Brain microvascular endothelial cell (primary cell): ENCODE results near the gene RERE.
"Not testable (repeated sequence)": the region's sequence is repeated elsewhere in the genome, so short reads cannot be mapped to it uniquely, and the experiment has no call there.

Experiments
- DNase-seq: peaks from one replicate; pipeline ENCODE4 v3.0.0-alpha.2; 2020
- H3K27ac ChIP-seq: fragments of 250-450 bp; sonication (Bioruptor Pico); 2 replicates; pipeline ENCODE4 v1.5.1; 2020; ENCODE audit warnings: mild to moderate bottlenecking, moderate library complexity
- H3K27me3 ChIP-seq: fragments of 250-450 bp; sonication (Bioruptor Pico); replicated peaks from 2 replicates; pipeline ENCODE4 v1.5.1; 2020; ENCODE audit warnings: mild to moderate bottlenecking
- H3K36me3 ChIP-seq: fragments of 250-450 bp; sonication (Bioruptor Pico); replicated peaks from 2 replicates; pipeline ENCODE4 v1.5.1; 2020; ENCODE audit warnings: mild to moderate bottlenecking
- H3K4me3 ChIP-seq: 2 replicates; pipeline ENCODE4 v1.5.1; 2011; ENCODE audit warnings: low read depth, mild to moderate bottlenecking, control low read depth, low read length, moderate library complexity
- CTCF ChIP-seq: IDR thresholded peaks from 2 replicates; pipeline ENCODE4 v1.5.1; 2011; ENCODE audit warnings: low read depth, mild to moderate bottlenecking, moderate library complexity, low read length, control low read depth, inconsistent platforms; ENCODE audit errors: missing control alignments
- in situ Hi-C: cut with HindIII; loops from 2 replicates; pipeline ENCODE4 v1.10.0; 2017; ENCODE audit warnings: low sequenced_read_pairs, low pct_ligation_motif_present

Gene RERE

DNA sequence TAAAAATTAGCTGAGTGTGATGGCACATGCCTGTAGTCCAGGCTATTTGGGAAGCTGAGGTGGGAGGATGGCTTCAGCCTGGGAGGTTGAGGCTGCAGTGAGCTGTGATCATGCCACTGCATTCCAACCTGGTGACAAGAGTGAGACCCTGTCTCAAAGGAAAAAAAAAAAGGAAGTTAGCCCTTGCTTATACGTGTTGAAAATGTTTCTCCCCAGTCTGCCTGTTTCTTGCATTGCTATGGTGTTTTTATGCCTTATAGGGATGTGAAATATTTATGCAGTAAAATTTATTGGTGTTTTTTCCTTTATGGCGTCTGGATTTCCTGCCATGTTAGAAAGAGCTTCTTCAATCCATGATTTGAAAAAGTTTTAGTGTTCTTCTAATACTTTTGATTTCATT lies 3.6 kb upstream of the RERE start:
- H3K4me3 ChIP-seq = no peak overlapping the region
- in situ Hi-C loops = no loop called here

DNA sequence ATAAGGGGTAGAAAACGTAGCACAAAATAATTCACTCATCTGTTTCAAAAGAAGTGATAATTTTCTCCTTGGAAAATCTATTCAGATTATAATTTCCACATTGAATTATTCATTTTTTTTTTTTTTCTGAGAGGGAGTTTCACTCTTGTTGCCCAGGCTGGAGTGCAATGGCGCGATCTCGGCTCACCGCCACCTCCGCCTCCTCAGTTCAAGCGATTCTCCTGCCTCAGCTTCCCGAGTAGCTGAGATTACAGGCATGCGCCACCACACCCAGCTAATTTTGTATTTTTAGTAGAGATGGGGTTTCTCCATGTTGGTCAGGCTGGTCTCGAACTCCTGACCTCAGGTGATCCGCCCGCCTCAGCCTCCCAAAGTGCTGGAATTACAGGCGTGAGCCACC lies 1.3 kb upstream of the RERE start:
- H3K4me3 ChIP-seq, H3K36me3 ChIP-seq, DNase-seq, H3K27me3 ChIP-seq, in situ Hi-C loops: not testable (repeated sequence)
- peak overlapping the region; percentile 70 for H3K27ac ChIP-seq

More for the DNA sequence above, 3.6 kb upstream of the RERE start:
- H3K27ac ChIP-seq = no peak overlapping the region
- no peaks in the 10 kb centered on the region for H3K27me3 ChIP-seq
- no peaks in the 10 kb centered on the region for H3K36me3 ChIP-seq
- TF ChIP-seq CTCF = no peak
- DNase-seq = no peak

GRCh38 chr1:8818325-8818775 lies 910 bp upstream of the RERE start:
- in situ Hi-C loops = no loop called here
- no peak for TF ChIP-seq CTCF
- Histone ChIP-seq H3K27me3 (no peaks in the 10 kb centered on the region), H3K36me3 (no peaks in the 10 kb centered on the region), H3K4me3 (peak overlapping the region; percentile 62), H3K27ac (peak overlapping the region; percentile 70)
- peak; percentile 88 for DNase-seq

DNA sequence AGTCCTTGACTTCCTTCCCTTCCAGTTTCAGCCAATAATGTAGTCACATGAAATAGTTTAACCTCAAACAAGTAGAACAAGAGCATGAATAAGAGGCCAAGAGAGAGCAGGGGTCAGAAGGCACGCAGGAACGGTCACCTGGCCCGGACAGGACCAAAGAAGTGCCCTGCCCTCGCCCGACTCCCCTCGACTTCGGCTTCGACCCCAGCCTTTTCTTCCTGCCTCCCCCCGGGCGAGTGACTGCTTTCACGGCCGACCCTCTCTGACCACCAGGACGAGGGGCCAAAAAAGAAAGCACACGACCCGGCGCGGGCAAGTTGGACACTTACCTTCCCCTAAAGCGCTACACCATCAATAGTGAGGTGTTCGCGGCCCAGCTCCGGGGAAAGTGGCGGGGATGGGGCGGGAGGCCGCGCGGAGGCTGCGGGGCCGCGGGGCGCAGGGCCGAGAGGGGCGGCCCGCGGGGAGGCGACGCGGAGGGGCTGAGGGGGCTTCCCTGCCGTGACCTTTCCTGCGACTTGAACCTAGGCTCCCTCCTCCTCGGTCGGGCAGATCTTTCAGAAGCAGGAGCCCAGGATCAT lies 519 bp downstream of the RERE start:
- Histone ChIP-seq H3K27ac (peak overlapping the region; percentile 70), H3K4me3 (peak overlapping the region; percentile 83), H3K27me3 (no peaks in the 10 kb centered on the region), H3K36me3 (no peaks in the 10 kb centered on the region)
- no peak for TF ChIP-seq CTCF
- no peak for DNase-seq
- in situ Hi-C loops = no loop called here

GRCh38 chr1:8816264-8816663 lies 1.2 kb downstream of the RERE start:
- H3K4me3 ChIP-seq = peak overlapping the region; percentile 83
- peak; percentile 55 for DNase-seq
- no peaks in the 10 kb centered on the region for H3K27me3 ChIP-seq
- peak overlapping the region; percentile 70 for H3K27ac ChIP-seq
- no peaks in the 10 kb centered on the region for H3K36me3 ChIP-seq
- no peak for TF ChIP-seq CTCF
- in situ Hi-C loops = no loop called here

DNA sequence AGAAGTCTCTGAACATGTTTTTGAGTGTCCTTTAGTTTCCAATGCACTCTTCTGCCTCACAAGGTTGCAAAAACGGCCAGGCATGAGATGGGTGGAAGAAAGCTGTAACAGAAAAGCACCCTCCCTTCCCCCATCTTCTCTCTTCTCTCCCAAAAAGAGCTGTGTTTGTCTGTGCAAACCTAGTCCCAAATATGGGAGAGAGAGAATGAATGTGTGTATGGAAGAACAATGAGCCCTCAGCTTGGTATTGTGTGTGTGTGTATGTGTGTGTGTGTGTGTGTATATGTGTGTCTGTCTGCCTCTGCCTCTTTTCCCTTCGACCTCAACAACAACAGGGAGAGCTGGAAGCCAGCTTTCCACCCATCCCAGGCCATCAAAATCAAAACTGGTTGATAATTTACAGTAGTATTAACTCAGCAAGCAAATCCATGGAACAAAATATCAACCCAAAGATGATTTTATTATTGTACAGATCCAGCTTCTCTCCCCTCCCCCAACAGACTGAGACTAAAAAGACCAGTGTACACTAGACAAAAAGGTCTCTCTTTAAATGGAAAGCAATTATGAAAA lies 1.8 kb downstream of the RERE start:
- H3K36me3 ChIP-seq = no peaks in the 10 kb centered on the region
- no peak for TF ChIP-seq CTCF
- in situ Hi-C loops = no loop called here
- H3K27me3 ChIP-seq = no peaks in the 10 kb centered on the region
- H3K27ac ChIP-seq = peak overlapping the region; percentile 70
- H3K4me3 ChIP-seq = peak overlapping the region; percentile 15
- peak; percentile 37 for DNase-seq
